Stomach (tissue), 4 donors: ENCODE results near the gene LRP2BP.

Source experiments
- CTCF ChIP-seq, 7 experiments: fragments of 450-650 bp in 4 of 7; fragments of 200-600 bp in 3 of 7; sonication (generic) in 3 of 7; IDR thresholded peaks; one replicate each; pipeline ENCODE4 v1.5.1; 2016 to 2019; ENCODE audit warnings: antibody characterized with exemption in 7 of 7, control low read depth in 2 of 7, mild to moderate bottlenecking in 1 of 7
- EP300 ChIP-seq: sonication (generic); formaldehyde crosslinking; IDR thresholded peaks from one replicate; pipeline ENCODE4 v1.6.1; 2017; ENCODE audit warnings: antibody characterized with exemption
- POLR2A ChIP-seq, 4 donors: fragments of 450-650 bp; IDR thresholded peaks; one replicate each; pipeline ENCODE4 v1.6.1; 2016; ENCODE audit warnings: antibody characterized with exemption in 4 of 4, control low read depth in 2 of 4, mild to moderate bottlenecking in 1 of 4, moderate library complexity in 1 of 4
- POLR2AphosphoS5 ChIP-seq, 3 donors: sonication (generic); formaldehyde crosslinking; IDR thresholded peaks; one replicate each; pipeline ENCODE4 v1.6.1; 2016; ENCODE audit warnings: antibody characterized with exemption in 3 of 3

GRCh38 chr4:185334326-185334725, 61.4 kb downstream of the LRP2BP start:
- TF ChIP-seq CTCF (IDR thresholded peaks at IDR 0.05) (no peak), EP300 (no peak), POLR2A (IDR thresholded peaks at IDR 0.05) (no peak), POLR2AphosphoS5 (IDR thresholded peaks at IDR 0.05) (no peak)
